ENCODE data around the gene EYA2. TPM values are rescaled to one million over a fixed set of nuclear protein-coding genes. Genes with fewer than 3 reads are reported as not detected.

Gene EYA2
- total RNA-seq, 1 experiment from 2014 or later: 0.25 TPM

DNA sequence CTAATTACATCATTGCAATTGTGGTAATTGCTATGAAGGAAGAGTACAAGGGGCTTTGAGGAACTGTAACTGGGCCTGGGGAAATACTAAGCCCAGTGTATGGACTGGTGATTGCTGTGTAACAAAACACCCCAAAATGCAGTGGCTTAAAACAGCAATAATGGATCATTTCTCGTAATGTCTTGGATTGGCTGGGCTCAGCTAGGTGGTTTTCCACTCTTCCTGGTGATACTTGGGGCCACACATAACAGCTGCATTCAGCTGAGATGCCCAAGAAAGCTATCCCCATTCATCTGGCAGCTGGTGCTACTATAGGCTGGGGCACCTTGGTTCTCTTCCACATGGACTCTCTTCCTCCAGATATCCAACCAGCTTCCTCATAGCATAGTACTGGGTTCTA lies 150.3 kb downstream of the EYA2 start:
- no peaks in the 10 kb centered on the region for H3K36me3 Mint-ChIP-seq (ENCODE audit: insufficient read depth, unreplicated experiment)
- ChIA-PET CTCF (no interaction called here), POLR2A (no interaction called here)
- no peaks in the 10 kb centered on the region for H3K27me3 ChIP-seq (replicated peaks; ENCODE audit: control insufficient read depth, insufficient read depth, low read length)
- no TSS peak for BruUV-seq (replicated peaks)
- H3K9me3 Mint-ChIP-seq (ENCODE audit: unreplicated experiment): peaks cover 16% of the 10 kb centered on the region
- no peaks in the 10 kb centered on the region for H3K4me1 Mint-ChIP-seq (ENCODE audit: low read depth, unreplicated experiment)
- no peak overlapping the region for H3K4me3 Mint-ChIP-seq (ENCODE audit: unreplicated experiment)
- no peak overlapping the region for H3K4me3 ChIP-seq (ENCODE audit: low read depth, low read length)
- no peaks in the 10 kb centered on the region for H3K36me3 ChIP-seq (ENCODE audit: control insufficient read depth, insufficient read depth, low read length)
- DNase-seq: no peak
- peaks cover 5% of the 10 kb centered on the region; the same call in 1 of the 2 replicates for H3K9me3 ChIP-seq
- H3K27me3 Mint-ChIP-seq (ENCODE audit: insufficient read depth, unreplicated experiment): peaks cover 9% of the 10 kb centered on the region
- no peaks in the 10 kb centered on the region for H3K4me1 ChIP-seq
- H3K27ac Mint-ChIP-seq (ENCODE audit: unreplicated experiment): no peak overlapping the region
- intact Hi-C loops (cut with micrococcal nuclease; ENCODE audit: unreplicated experiment): no loop called here
- TF ChIP-seq, protein P1, sequence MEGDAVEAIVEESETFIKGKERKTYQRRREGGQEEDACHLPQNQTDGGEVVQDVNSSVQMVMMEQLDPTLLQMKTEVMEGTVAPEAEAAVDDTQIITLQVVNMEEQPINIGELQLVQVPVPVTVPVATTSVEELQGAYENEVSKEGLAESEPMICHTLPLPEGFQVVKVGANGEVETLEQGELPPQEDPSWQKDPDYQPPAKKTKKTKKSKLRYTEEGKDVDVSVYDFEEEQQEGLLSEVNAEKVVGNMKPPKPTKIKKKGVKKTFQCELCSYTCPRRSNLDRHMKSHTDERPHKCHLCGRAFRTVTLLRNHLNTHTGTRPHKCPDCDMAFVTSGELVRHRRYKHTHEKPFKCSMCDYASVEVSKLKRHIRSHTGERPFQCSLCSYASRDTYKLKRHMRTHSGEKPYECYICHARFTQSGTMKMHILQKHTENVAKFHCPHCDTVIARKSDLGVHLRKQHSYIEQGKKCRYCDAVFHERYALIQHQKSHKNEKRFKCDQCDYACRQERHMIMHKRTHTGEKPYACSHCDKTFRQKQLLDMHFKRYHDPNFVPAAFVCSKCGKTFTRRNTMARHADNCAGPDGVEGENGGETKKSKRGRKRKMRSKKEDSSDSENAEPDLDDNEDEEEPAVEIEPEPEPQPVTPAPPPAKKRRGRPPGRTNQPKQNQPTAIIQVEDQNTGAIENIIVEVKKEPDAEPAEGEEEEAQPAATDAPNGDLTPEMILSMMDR (IDR thresholded peaks at IDR 0.05; ENCODE audit: insufficient read depth in 1 of 2, low read depth in 1 of 2, low read length in 1 of 2, severe bottlenecking in 1 of 2, unreplicated experiment in 1 of 2): no peak

DNA sequence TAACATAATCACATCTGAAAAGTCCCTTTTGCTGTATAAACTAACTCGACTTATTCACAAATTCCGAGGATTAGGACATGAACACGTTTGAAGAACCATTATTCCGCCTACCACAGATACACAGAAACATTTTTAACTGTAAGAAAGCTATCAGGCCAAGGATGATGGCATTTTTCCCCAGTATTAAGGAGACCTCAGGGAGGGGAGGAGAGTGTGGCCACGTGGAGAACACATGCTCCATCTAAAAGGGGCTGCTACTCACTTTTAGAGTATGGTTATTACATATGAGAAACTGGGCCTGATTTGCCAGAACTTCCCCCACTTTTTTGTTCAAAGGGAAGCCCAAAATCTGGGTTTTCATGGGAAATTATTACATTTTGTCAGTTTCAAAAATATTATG lies 153.4 kb downstream of the EYA2 start:
- ChIA-PET CTCF (interaction anchor here (0.6 kb wide), 2 partner anchors 103 to 466 kb away, joined by 4 to 11 read pairs; no protein-coding TSS in a partner anchor), POLR2A (no interaction called here)
- intact Hi-C loops (cut with micrococcal nuclease; ENCODE audit: unreplicated experiment): no loop called here
- Histone ChIP-seq H3K4me1 (no peaks in the 10 kb centered on the region), H3K27me3 (replicated peaks; ENCODE audit: control insufficient read depth, insufficient read depth, low read length) (no peaks in the 10 kb centered on the region; the same call in 1 of the 2 replicates), H3K4me3 (ENCODE audit: low read depth, low read length) (no peak overlapping the region), H3K36me3 (ENCODE audit: control insufficient read depth, insufficient read depth, low read length) (no peaks in the 10 kb centered on the region), H3K9me3 (peaks cover 5% of the 10 kb centered on the region; the same call in 1 of the 2 replicates)
- BruUV-seq (replicated peaks): no TSS peak
- no peaks in the 10 kb centered on the region for H3K4me1 Mint-ChIP-seq (ENCODE audit: low read depth, unreplicated experiment)
- no peak for DNase-seq
- peaks cover 15% of the 10 kb centered on the region for H3K27me3 Mint-ChIP-seq (ENCODE audit: insufficient read depth, unreplicated experiment)
- no peak overlapping the region for H3K4me3 Mint-ChIP-seq (ENCODE audit: unreplicated experiment)
- H3K27ac Mint-ChIP-seq (ENCODE audit: unreplicated experiment): no peak overlapping the region
- no peaks in the 10 kb centered on the region for H3K36me3 Mint-ChIP-seq (ENCODE audit: insufficient read depth, unreplicated experiment)
- H3K9me3 Mint-ChIP-seq (ENCODE audit: unreplicated experiment): peaks cover 16% of the 10 kb centered on the region
- TF ChIP-seq, protein P1 (IDR thresholded peaks at IDR 0.05; ENCODE audit: insufficient read depth in 1 of 2, low read depth in 1 of 2, low read length in 1 of 2, severe bottlenecking in 1 of 2, unreplicated experiment in 1 of 2): no peak

DNA sequence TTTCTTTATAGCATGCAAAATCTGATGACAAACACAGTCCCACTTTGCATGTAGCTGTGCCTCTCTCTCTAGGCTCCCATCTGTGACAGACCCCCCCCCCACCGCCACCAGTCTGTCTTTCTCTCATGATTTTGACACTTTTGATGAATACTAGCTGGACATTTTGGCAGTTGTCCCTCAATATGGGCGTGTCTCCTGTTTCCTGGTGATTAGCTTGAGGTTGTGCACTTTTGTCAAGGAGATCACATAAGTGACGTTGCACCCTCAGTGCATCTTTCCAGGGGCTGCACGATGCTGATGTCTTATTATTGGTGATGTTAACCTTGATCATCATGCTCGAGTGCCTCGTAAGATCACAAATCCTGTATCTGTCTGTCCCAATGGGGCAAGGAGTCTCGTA lies 155.1 kb downstream of the EYA2 start:
- TF ChIP-seq, protein P1 (IDR thresholded peaks at IDR 0.05; ENCODE audit: insufficient read depth in 1 of 2, low read depth in 1 of 2, low read length in 1 of 2, severe bottlenecking in 1 of 2, unreplicated experiment in 1 of 2): no peak
- no peak for DNase-seq
- H3K4me1 Mint-ChIP-seq (ENCODE audit: low read depth, unreplicated experiment): no peaks in the 10 kb centered on the region
- intact Hi-C loops (cut with micrococcal nuclease; ENCODE audit: unreplicated experiment): no loop called here
- H3K36me3 ChIP-seq (ENCODE audit: control insufficient read depth, insufficient read depth, low read length): no peaks in the 10 kb centered on the region
- no peaks in the 10 kb centered on the region; the same call in 1 of the 2 replicates for H3K27me3 ChIP-seq (replicated peaks; ENCODE audit: control insufficient read depth, insufficient read depth, low read length)
- H3K4me3 ChIP-seq (ENCODE audit: low read depth, low read length): no peak overlapping the region
- peaks cover 15% of the 10 kb centered on the region for H3K27me3 Mint-ChIP-seq (ENCODE audit: insufficient read depth, unreplicated experiment)
- BruUV-seq (replicated peaks): no TSS peak
- H3K9me3 ChIP-seq: peaks cover 5% of the 10 kb centered on the region; the same call in 1 of the 2 replicates
- H3K36me3 Mint-ChIP-seq (ENCODE audit: insufficient read depth, unreplicated experiment): no peaks in the 10 kb centered on the region
- peaks cover 9% of the 10 kb centered on the region for H3K9me3 Mint-ChIP-seq (ENCODE audit: unreplicated experiment)
- H3K27ac Mint-ChIP-seq (ENCODE audit: unreplicated experiment): no peak overlapping the region
- H3K4me3 Mint-ChIP-seq (ENCODE audit: unreplicated experiment): no peak overlapping the region
- ChIA-PET CTCF (no interaction called here), POLR2A (no interaction called here)
- no peaks in the 10 kb centered on the region for H3K4me1 ChIP-seq

Measured in Caco-2 (cell line).